Measurements from ENCODE around the gene SLC11A1.

The SLC11A1 gene

GRCh38 chr2:218437969-218438368 is 55.9 kb downstream of the SLC11A1 start:
- DNase-seq, result no peak

- DNase-seq, result no peak
Measured at GRCh38 chr2:218438596-218438995, 56.5 kb downstream of the SLC11A1 start.

DNA sequence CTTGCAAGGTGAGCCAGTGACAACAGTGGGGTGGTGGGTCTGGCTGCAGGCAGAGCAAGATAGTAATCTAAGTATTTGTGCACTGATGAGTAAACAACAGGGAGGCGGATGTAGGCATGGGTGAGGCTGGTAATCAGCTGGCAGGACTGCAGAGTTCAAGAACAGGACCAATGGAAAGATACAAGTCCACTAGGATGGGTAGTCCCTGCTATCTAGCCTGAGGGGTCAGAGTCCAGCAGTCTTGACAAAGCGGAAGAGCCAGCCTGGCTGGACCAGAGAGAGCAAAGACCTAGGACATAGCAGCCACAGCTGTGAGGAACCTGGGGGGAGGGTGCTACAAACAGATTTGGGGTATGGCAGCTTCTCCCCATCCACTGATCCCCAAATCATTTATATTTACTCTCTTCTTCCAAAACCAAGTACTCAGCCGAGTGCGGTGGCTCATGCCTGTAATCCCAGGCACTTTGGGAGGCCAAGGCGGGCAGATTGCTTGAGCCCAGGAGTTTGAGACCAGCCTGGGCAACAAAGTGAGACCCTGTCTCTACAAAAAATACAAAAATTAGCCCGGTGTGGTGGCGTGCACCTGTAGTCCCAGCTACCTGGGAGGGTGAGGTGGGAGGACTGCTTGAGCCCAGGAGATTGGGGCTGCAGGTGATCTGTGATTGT is 62.8 kb downstream of the SLC11A1 start:
- no peak for DNase-seq

DNA sequence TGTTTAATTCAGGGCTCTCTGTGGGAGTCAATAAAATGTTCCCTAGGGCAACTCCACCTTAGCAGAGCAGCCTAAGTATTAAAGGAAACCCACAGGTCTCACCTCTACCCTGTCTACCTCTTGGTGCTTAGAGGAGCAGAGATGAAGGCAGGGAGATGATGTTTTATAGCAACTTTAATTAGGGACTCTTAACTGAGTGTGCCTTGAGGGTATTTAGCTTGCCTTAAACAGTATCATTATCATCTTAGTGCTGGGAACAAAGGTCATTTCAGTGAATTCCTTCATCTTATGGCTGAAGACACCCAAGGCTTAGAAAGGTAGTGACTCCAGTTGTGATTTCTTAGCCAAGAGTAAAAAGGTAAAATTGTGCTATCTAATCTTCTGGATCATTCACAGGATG is 63.5 kb downstream of the SLC11A1 start:
- no peak for DNase-seq
